Neuronal stem cell (in vitro differentiated cells): ENCODE measurements around the gene SLAIN2.
A peak's percentile ranks its signal among the peaks of the same experiment; 100 is the strongest.

ENCODE experiments used
- DNase-seq: peaks from one replicate; pipeline ENCODE4 v3.0.0-alpha.2; 2013; ENCODE audit warnings: low spot score
- H2AFZ ChIP-seq: one replicate; pipeline ENCODE4 v1.6.1; 2013; ENCODE audit warnings: mild to moderate bottlenecking, low read length, inconsistent platforms
- H2AK5ac ChIP-seq: 2 replicates; pipeline ENCODE4 v1.6.1; 2013; ENCODE audit warnings: low read depth, mild to moderate bottlenecking, inconsistent platforms, low read length, moderate library complexity, mixed read lengths
- H2BK120ac ChIP-seq: 2 replicates; pipeline ENCODE4 v1.6.1; 2013; ENCODE audit warnings: low read depth, mild to moderate bottlenecking, inconsistent platforms, low read length, moderate library complexity, mixed read lengths
- H2BK12ac ChIP-seq: one replicate; pipeline ENCODE4 v1.6.1; 2013; ENCODE audit warnings: low read length, inconsistent platforms
- H2BK15ac ChIP-seq: 2 replicates; pipeline ENCODE4 v1.6.1; 2013; ENCODE audit warnings: mild to moderate bottlenecking, low read length, inconsistent platforms, mixed read lengths
- H2BK5ac ChIP-seq: one replicate; pipeline ENCODE4 v1.6.1; 2013; ENCODE audit warnings: inconsistent platforms, mild to moderate bottlenecking, low read length, moderate library complexity
- H3K14ac ChIP-seq: one replicate; pipeline ENCODE4 v1.6.1; 2013; ENCODE audit warnings: low read length, inconsistent platforms
- H3K18ac ChIP-seq: 2 replicates; pipeline ENCODE4 v1.6.1; 2013; ENCODE audit warnings: low read length, inconsistent platforms
- H3K23ac ChIP-seq: 2 replicates; pipeline ENCODE4 v1.6.1; 2013; ENCODE audit warnings: low read depth, mild to moderate bottlenecking, mixed read lengths, low read length, inconsistent platforms; ENCODE audit not compliant: poor library complexity
- H3K27ac ChIP-seq: replicated peaks from 3 replicates; pipeline ENCODE4 v1.5.1; 2013; ENCODE audit warnings: low read length, inconsistent platforms
- H3K27me3 ChIP-seq, 3 experiments: 2 replicates each; pipeline ENCODE4 v1.6.1; 2013; ENCODE audit warnings: low read length in 3 of 3, mild to moderate bottlenecking in 2 of 3, inconsistent platforms in 1 of 3, low read depth in 1 of 3, mixed read lengths in 1 of 3, moderate library complexity in 1 of 3; ENCODE audit not compliant: control insufficient read depth in 3 of 3, insufficient read depth in 3 of 3
- H3K36me3 ChIP-seq, 2 donors: replicated peaks in 1 of 2; 2 replicates each; pipeline ENCODE4 v1.6.1; 2013; ENCODE audit warnings: low read length in 2 of 2; ENCODE audit not compliant: control insufficient read depth in 2 of 2, insufficient read depth in 2 of 2
- H3K4ac ChIP-seq: 2 replicates; pipeline ENCODE4 v1.6.1; 2013; ENCODE audit warnings: inconsistent platforms, mild to moderate bottlenecking, low read length, moderate library complexity
- H3K4me1 ChIP-seq, 2 donors: 1 replicate in 1 of 2; 2 replicates in 1 of 2; pipeline ENCODE4 v1.6.1; 2013; ENCODE audit warnings: low read length in 2 of 2, low read depth in 1 of 2; ENCODE audit not compliant: control insufficient read depth in 2 of 2, insufficient read depth in 1 of 2
- H3K4me2 ChIP-seq: one replicate; pipeline ENCODE4 v1.6.1; 2013; ENCODE audit warnings: mild to moderate bottlenecking, low read length, inconsistent platforms; ENCODE audit not compliant: insufficient read depth, poor library complexity, severe bottlenecking
- H3K4me3 ChIP-seq, 2 donors: 2 replicates each; pipeline ENCODE4 v1.5.1; 2013; ENCODE audit warnings: low read length in 2 of 2, mild to moderate bottlenecking in 2 of 2, inconsistent platforms in 1 of 2, moderate library complexity in 1 of 2
- H3K79me1 ChIP-seq: one replicate; pipeline ENCODE4 v1.6.1; 2013; ENCODE audit warnings: low read depth, mild to moderate bottlenecking, inconsistent platforms, low read length, moderate library complexity
- H3K9ac ChIP-seq: one replicate; pipeline ENCODE4 v1.6.1; 2013; ENCODE audit warnings: mild to moderate bottlenecking, low read depth, low read length, inconsistent platforms; ENCODE audit not compliant: poor library complexity
- H3K9me3 ChIP-seq, 2 donors: replicated peaks in 1 of 2; 2 replicates each; pipeline versions ENCODE3 to v1.6.1; 2013; ENCODE audit warnings: low read length in 2 of 2, mild to moderate bottlenecking in 2 of 2, inconsistent platforms in 1 of 2, low read depth in 1 of 2, mixed read lengths in 1 of 2, moderate library complexity in 1 of 2; ENCODE audit not compliant: control insufficient read depth in 2 of 2, insufficient read depth in 1 of 2
- H4K8ac ChIP-seq: one replicate; pipeline ENCODE4 v1.6.1; 2013; ENCODE audit warnings: low read depth, mild to moderate bottlenecking, inconsistent platforms, low read length, moderate library complexity
- H4K91ac ChIP-seq: one replicate; pipeline ENCODE4 v1.6.1; 2013; ENCODE audit warnings: low read length, low read depth, mild to moderate bottlenecking, inconsistent platforms; ENCODE audit not compliant: poor library complexity
- WGBS, 2 donors: extraction: QIAGEN DNeasy Blood & Tissue Kit; methylation state at CpG; one replicate each; pipeline ENCODE4 v1.1.7; 2013; ENCODE audit warnings: missing lambda C conversion rate in 2 of 2, mixed read lengths in 1 of 2; ENCODE audit not compliant: insufficient read length in 2 of 2, insufficient replicate concordance in 1 of 2; ENCODE audit errors: extremely low coverage in 2 of 2; 5-methylcytosine and 5-hydroxymethylcytosine counted together

Gene SLAIN2

DNA sequence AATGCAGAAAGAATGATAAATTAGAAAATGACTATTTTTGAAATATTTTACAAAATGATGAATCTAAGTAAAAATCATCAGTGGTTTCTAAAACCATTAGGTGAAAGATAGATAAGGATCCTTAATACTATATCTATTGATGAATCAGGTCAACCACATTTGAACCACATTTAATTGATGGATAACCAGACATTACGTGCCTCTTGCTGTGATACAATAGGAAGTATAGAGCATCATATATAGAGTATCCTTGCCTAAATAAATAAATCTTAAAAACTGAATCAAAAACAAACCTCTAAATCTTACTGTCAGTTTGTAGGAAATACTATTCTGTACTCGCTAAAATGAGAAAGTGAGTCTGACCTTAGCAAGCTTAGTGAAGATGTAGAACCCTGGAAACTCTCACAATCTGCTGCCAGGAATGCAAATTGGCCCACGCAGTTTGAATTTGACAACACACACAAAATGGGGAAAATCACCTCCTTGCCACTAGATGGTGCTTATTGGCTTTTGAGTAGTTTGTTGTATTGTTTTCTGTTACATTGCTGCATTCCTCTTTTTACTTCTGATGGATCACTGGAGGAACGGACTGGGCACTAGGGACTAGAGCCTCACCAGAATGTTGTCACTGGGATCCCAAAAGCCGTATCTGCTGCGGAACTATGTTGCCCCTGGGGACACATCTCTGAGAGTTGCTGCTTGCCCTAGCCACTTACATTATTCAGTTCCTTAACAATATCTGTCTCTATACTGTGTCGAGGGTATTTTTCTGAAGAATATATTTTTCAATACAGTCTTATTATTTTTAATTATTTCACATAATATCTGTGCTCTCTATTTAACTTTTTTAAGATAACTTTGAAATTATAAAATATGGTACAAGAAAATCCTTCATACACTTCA lies 25.4 kb upstream of the SLAIN2 start:
- Histone ChIP-seq H3K4me3 (no peak overlapping the region), H3K27me3 (no peaks in the 10 kb centered on the region), H3K9me3 (no peaks in the 10 kb centered on the region), H3K36me3 (no peaks in the 10 kb centered on the region), H3K79me1 (no peaks in the 10 kb centered on the region), H3K4me1 (no peaks in the 10 kb centered on the region), H3K18ac (no peak overlapping the region), H3K14ac (no peak overlapping the region), H3K4me2 (no peak overlapping the region), H3K23ac (no peak overlapping the region), H2AK5ac (no peak overlapping the region), H2BK5ac (no peak overlapping the region), H2BK120ac (no peak overlapping the region), H4K91ac (no peak overlapping the region), H2AFZ (no peak overlapping the region), H3K27ac (no peak overlapping the region), H3K4ac (no peak overlapping the region), H3K9ac (no peak overlapping the region), H2BK12ac (no peak overlapping the region), H4K8ac (no peak overlapping the region), H2BK15ac (no peak overlapping the region)
- WGBS, 2 donors = no CpG with 5 or more reads among the region's 7 CpGs
- DNase-seq = peak; percentile 17

DNA sequence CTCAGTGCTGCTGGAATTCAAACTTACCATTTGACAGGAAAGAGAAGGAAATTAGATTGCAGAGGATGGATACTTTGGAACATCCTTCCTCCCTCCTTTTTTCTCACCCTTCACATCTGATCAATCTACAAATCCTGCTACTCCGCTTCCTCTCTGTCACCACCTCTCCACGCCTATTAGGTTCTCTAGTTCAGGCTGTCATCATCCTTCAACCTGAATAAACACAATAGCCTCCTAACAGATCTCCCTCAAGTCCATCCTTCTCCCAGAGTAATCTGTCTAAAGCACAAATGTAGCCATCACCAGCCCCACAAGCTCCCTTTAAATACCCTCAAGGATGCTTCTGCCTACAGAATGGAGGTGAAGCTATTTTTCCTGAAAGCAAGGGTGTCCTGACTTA lies 20.0 kb upstream of the SLAIN2 start:
- no peak overlapping the region for H3K4me2 ChIP-seq
- H4K91ac ChIP-seq = no peak overlapping the region
- no peaks in the 10 kb centered on the region for H3K27me3 ChIP-seq
- no peak overlapping the region for H3K4ac ChIP-seq
- H3K27ac ChIP-seq = no peak overlapping the region
- no peaks in the 10 kb centered on the region for H3K36me3 ChIP-seq
- H2AK5ac ChIP-seq = no peak overlapping the region
- H4K8ac ChIP-seq = no peak overlapping the region
- H3K79me1 ChIP-seq = no peaks in the 10 kb centered on the region
- no peak overlapping the region for H2BK12ac ChIP-seq
- no peak overlapping the region for H2BK15ac ChIP-seq
- H3K9me3 ChIP-seq = no peaks in the 10 kb centered on the region
- no peak overlapping the region for H2BK5ac ChIP-seq
- H2AFZ ChIP-seq = peak overlapping the region; percentile 19
- no peak overlapping the region for H3K14ac ChIP-seq
- H3K4me3 ChIP-seq = no peak overlapping the region
- no CpG with 5 or more reads among the region's 2 CpGs for whole genome bisulfite sequencing, 2 donors
- no peak overlapping the region for H3K23ac ChIP-seq
- H3K4me1 ChIP-seq = no peaks in the 10 kb centered on the region
- no peak overlapping the region for H2BK120ac ChIP-seq
- no peak for DNase-seq
- H3K18ac ChIP-seq = no peak overlapping the region
- H3K9ac ChIP-seq = no peak overlapping the region

DNA sequence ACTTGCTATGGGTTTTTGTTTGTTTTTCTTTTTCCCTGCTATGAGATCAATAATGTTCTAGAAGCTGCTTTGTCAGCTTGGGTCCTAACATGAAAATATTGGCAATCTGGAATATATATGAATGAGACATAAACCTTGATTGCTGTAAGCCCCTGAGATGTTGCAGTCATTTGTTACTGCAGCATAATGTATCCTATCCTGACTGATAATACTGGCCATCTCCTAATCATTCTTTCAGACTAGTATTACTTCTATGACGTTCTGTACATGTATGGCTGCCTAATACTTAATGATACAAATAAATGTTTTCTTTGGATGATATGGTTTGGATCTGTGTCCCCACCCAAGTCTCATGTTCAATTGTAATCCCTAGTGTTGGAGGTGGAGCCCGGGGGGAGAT lies 19.3 kb upstream of the SLAIN2 start:
- no peaks in the 10 kb centered on the region for H3K27me3 ChIP-seq
- no peak overlapping the region for H2BK15ac ChIP-seq
- H3K4me1 ChIP-seq = no peaks in the 10 kb centered on the region
- H3K4ac ChIP-seq = no peak overlapping the region
- DNase-seq = no peak
- H4K8ac ChIP-seq = no peak overlapping the region
- H3K79me1 ChIP-seq = no peaks in the 10 kb centered on the region
- no peak overlapping the region for H2BK120ac ChIP-seq
- no peak overlapping the region for H3K14ac ChIP-seq
- no peak overlapping the region for H3K4me3 ChIP-seq
- no peak overlapping the region for H3K9ac ChIP-seq
- no CpG with 5 or more reads among the region's 2 CpGs for WGBS, 2 donors
- no peak overlapping the region for H2AFZ ChIP-seq
- no peak overlapping the region for H4K91ac ChIP-seq
- no peak overlapping the region for H2BK12ac ChIP-seq
- no peak overlapping the region for H3K27ac ChIP-seq
- no peaks in the 10 kb centered on the region for H3K9me3 ChIP-seq
- H2BK5ac ChIP-seq = no peak overlapping the region
- no peak overlapping the region for H3K18ac ChIP-seq
- H3K4me2 ChIP-seq = no peak overlapping the region
- H3K36me3 ChIP-seq = no peaks in the 10 kb centered on the region
- H3K23ac ChIP-seq = no peak overlapping the region
- H2AK5ac ChIP-seq = no peak overlapping the region

DNA sequence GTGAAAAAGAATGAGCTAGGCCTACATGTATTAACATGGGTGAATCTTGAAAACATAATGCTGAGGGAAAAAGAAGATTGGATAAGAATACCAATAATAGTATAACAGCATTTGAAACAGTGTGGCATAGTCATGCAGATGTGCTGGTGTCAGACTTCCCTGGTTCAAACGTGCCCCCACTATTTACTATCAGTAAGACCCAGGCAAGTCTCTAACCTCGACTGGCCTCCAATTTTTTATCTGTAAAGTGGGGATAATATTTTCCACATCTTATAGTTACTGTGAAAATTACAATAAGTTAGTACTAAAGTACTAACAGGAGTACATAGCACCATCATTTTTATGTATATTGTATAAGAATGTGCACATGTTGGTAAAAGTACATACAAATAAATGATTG lies 17.0 kb upstream of the SLAIN2 start:
- Histone ChIP-seq H3K23ac (no peak overlapping the region), H3K14ac (no peak overlapping the region), H2AFZ (no peak overlapping the region), H4K91ac (no peak overlapping the region), H3K79me1 (no peaks in the 10 kb centered on the region), H2BK5ac (no peak overlapping the region), H3K4me3 (no peak overlapping the region), H3K4me2 (no peak overlapping the region), H3K18ac (no peak overlapping the region), H3K27me3 (no peaks in the 10 kb centered on the region), H3K4ac (no peak overlapping the region), H4K8ac (no peak overlapping the region), H3K4me1 (no peaks in the 10 kb centered on the region), H2BK120ac (no peak overlapping the region), H2AK5ac (no peak overlapping the region), H2BK12ac (no peak overlapping the region), H3K36me3 (no peaks in the 10 kb centered on the region), H3K9ac (no peak overlapping the region), H2BK15ac (no peak overlapping the region), H3K9me3 (no peaks in the 10 kb centered on the region), H3K27ac (no peak overlapping the region)
- WGBS, 2 donors = no CpG with 5 or more reads among the region's 2 CpGs
- DNase-seq = no peak
